NCI-H1436 (cell line): Measurements from ENCODE around the gene HEYL.

ENCODE experiments used
- DNase-seq: peaks from one replicate; lab custom pipeline; 2025; lab: John Stamatoyannopoulos, UW

HEYL gene

DNA sequence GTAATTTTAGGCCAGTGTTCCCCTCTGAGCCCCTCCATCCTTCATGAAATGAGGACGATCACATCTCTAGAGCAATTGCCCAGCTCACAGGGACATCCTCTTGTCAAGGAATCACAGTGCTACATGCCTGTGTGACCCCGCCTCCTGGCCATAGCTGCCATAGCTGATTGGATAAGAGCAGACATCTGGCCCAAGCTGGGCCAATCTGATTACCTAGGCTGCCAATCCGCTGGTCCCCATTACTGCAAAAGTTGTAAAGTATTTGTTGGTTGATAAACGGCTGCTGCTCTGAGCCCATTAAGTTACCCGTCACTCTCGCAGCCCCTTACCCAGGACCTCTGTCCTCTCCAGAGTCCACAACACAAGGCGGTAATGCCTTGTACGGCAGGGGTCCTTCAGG lies 24.1 kb upstream of the HEYL start:
- no peak for DNase-seq

DNA sequence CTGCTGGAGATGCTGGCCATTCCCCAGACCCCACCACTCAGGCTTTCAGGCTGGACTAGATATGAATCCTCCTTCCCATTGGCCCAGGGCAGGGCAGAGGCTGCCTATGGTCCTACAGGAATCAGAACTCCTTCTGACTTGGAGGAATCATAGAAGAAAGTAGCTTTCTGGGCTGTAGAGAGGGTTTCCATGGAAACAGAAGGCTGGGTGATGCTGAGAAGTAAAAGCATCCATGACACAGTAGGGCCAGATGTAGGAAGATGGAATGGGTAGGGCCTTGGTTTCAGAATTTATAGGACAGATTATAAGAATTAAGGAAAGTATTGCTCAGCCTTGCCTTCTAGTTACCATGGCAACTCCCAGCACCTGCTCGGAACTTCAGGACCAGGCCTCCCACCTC lies 23.4 kb upstream of the HEYL start:
- DNase-seq, result no peak

GRCh38 chr1:39659538-39659937 lies 20.1 kb upstream of the HEYL start:
- no peak for DNase-seq

GRCh38 chr1:39659110-39659509 lies 19.7 kb upstream of the HEYL start:
- DNase-seq, result no peak

- peak; percentile 61 for DNase-seq
These were observed 18.6 kb upstream of the HEYL start for GRCh38 chr1:39657923-39658485.

DNA sequence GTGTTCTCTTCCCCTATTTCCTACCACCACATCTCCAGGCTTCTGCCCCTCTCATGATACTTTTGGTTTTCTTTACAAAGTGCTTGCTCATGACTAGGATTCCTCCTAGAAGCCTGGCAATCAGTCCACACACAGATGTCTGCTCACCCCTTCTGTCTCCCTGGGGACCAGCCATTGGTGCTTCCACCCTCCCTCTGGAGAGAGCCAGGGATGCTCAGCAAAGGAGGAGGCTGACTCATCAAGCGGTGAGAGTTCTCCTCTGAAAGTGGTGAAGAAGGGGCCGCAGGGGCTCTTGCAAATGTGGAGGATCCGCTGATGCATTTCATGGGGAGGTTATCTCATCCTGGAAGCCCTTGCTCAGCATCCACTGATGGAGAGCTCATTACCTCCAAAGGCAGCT lies 18.0 kb upstream of the HEYL start:
- DNase-seq, result no peak

- no peak for DNase-seq
These were observed 16.9 kb upstream of the HEYL start for GRCh38 chr1:39656391-39656790.

- no peak for DNase-seq
These were observed 16.3 kb upstream of the HEYL start for GRCh38 chr1:39655578-39656268.

DNA sequence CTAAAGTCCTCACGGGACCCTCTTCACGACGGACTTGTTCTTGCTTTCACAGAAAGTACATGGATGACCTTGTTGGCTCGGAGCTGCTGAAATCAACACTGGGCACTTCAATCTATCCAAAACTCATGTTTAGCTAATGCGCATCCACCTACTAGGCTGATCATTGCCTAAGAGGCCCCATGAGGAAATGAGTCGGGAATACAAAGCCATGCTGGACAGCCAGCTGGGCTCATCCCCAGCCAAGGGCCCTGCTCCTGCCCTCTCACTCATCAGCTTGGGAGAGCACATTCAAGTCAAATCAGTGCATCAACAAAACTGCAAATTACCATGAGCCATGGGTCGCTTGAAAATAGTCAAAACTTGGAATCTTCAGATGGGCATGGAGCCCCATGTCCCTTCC lies 14.8 kb upstream of the HEYL start:
- no peak for DNase-seq

GRCh38 chr1:39653546-39654031 lies 14.1 kb upstream of the HEYL start:
- peak; percentile 77 for DNase-seq

DNA sequence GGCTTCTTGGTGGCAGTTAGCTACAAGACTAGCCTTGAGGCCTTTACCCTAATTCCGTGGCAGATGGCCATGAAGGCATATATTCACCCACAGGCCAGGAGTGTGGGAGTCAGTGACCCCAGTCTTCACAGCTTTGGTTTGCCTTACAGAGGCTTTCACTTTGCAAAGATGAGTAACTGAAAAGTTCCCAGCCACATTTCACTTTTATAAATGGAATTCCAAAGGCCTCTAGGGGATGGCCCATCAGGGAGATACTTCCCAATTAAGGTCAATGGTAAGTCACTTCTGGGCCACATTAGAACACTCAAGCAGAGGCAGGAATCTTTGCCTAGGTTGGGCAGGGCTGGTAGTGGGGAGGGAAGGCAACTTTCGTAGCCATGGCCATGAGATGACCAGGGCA lies 13.1 kb upstream of the HEYL start:
- DNase-seq, result no peak

GRCh38 chr1:39652105-39652504 lies 12.7 kb upstream of the HEYL start:
- no peak for DNase-seq

- no peak for DNase-seq
These were observed 11.0 kb upstream of the HEYL start for GRCh38 chr1:39650431-39650830.

- DNase-seq, result no peak
These were observed 10.3 kb upstream of the HEYL start for GRCh38 chr1:39649636-39650185.

GRCh38 chr1:39648496-39648895 lies 9.1 kb upstream of the HEYL start:
- DNase-seq, result no peak

GRCh38 chr1:39647247-39647646 lies 7.8 kb upstream of the HEYL start:
- DNase-seq, result no peak

DNA sequence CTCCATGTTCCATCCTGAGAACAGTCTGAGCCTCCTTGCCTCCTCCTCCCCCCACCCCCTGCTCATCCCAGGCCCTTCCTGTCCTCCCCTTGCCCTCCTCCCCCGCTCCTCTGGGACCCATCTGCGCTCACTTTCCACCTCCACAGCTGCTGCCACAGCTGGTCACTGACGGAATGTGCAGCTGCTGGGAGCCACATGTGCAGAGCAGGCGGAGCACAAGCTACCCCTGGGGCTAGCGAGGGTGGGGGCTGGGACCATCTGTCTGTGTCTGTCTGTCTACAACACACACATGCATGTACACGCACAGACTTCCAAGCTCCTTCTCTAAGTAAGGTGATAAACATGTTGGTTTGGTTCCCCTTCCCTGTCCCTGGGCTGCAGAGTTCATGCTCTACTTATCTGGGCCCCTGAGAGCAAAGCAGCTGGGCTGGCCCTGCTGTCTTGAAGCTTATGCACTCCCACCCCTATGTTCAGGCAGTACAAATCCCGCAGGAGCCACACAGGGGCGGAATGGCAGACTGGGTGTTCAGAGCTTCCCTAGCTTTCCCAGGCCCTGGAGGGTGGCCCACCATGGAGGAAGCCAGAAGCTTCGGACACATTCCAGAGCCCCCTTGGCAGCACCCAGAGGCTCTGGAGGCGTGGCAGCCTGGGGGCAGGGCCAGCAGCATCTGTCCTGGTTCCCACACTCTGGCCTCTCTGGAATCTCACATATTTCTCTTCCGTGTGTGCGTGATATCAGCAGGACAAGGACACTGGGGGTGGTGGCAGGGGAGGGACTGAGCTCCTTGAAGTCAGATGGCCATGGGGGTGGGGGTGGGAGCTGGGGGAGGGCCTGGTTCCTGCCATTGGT lies 7.0 kb upstream of the HEYL start:
- no peak for DNase-seq

- DNase-seq, result no peak
These were observed 6.1 kb upstream of the HEYL start for GRCh38 chr1:39645411-39646043.

DNA sequence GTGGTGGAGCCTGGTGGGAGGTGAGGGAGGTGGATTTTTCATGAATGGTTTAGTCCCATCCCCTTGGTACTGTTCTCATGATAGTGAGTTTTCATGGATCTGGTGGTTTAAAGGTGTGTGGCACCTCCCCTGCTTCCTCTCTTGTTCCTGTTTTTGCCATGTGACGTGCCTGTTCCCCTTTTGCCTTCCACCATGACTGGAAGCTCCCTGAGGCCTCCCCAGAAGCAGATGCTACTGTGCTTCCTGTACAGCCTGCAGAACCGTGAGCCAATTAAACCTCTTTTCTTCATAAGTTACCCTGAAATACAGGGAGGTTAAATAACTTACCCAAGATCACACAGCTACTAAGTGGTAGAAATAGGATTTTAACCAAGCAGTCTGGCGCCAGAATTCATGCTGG lies 4.3 kb upstream of the HEYL start:
- no peak for DNase-seq

DNA sequence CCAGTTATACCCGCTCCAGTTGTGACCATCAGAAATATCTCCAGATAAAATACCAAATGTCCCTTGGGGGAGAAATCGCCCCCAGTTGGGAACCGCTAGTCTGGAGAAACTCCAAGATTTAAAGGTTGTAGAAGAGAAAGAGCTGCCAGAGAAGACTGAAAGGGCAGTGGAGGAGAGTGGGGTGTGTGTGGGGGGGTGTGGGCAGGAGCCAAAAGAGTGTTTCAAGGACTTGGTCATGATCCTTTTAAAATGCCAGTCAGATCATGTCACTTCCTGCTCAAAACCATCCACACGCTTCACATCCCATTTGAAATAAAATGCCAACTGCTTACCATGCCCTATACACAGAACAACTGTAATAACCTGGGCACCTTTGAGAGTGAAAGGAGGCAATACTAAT lies 3.4 kb upstream of the HEYL start:
- DNase-seq, result no peak

GRCh38 chr1:39640861-39641260 lies 1.4 kb upstream of the HEYL start:
- DNase-seq, result no peak

DNA sequence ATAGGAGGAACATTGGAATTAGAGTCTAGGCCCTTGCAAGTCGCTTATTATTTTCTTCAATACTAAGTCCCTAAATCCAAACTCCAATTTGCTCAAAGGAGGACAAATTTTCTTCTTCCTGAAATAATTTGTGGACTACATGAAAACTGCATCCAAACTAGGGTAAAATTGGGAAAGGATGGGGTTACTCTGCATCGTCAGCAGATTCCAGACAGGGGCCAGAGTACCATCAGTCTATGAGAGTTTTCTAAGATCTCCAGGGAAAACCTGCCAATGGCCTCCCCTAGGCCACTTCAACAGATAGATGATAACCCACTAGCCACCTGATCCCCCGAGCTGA lies 508 bp downstream of the HEYL start:
- DNase-seq, result no peak

GRCh38 chr1:39637361-39637760 lies 2.1 kb downstream of the HEYL start:
- DNase-seq, result no peak
